HepG2 (cell line): ENCODE measurements around the gene RBM5. TPM values are rescaled to one million over a fixed set of nuclear protein-coding genes. Genes with fewer than 3 reads are reported as not detected.

Experiments used
- ETV6 ChIP-seq: sonication (generic); formaldehyde crosslinking; conservative IDR thresholded peaks from 2 replicates; pipeline ENCODE4 v1.4.0; 2020; ENCODE audit warnings: missing genetic modification reagents
- KLF15 ChIP-seq: sonication (generic); formaldehyde crosslinking; IDR thresholded peaks from 2 replicates; pipeline ENCODE4 v1.8.1; 2023; ENCODE audit warnings: borderline replicate concordance, mild to moderate bottlenecking, inconsistent platforms, missing genetic modification reagents, mixed read lengths
- MTA1 ChIP-seq: sonication (generic); formaldehyde crosslinking; IDR thresholded peaks from 2 replicates; pipeline ENCODE4 v1.4.0; 2020; ENCODE audit warnings: missing genetic modification reagents, mild to moderate bottlenecking, borderline replicate concordance
- MTF2 ChIP-seq: sonication (generic); formaldehyde crosslinking; IDR thresholded peaks from 2 replicates; pipeline ENCODE4 v1.5.0; 2020; ENCODE audit warnings: missing genetic modification reagents, borderline replicate concordance
- PRDM15 ChIP-seq: sonication (generic); formaldehyde crosslinking; IDR thresholded peaks from 2 replicates; pipeline ENCODE4 v1.4.0; 2020; ENCODE audit warnings: missing genetic modification reagents
- RBFOX2 ChIP-seq: fragments of 200-400 bp; formaldehyde crosslinking; IDR thresholded peaks from 2 replicates; pipeline ENCODE4 v1.6.1; 2017; ENCODE audit warnings: low read depth, mild to moderate bottlenecking, low read length
- TERF1 ChIP-seq: sonication (generic); formaldehyde crosslinking; IDR thresholded peaks from 2 replicates; pipeline ENCODE4 v1.8.0; 2022; ENCODE audit warnings: mild to moderate bottlenecking, missing genetic modification reagents, moderate library complexity
- TSC22D2 ChIP-seq: sonication (generic); formaldehyde crosslinking; IDR thresholded peaks from 2 replicates; pipeline ENCODE4 v1.5.1; 2020; ENCODE audit warnings: missing genetic modification reagents, mild to moderate bottlenecking, borderline replicate concordance
- XBP1 ChIP-seq: sonication (generic); formaldehyde crosslinking; IDR thresholded peaks from 2 replicates; pipeline ENCODE4 v1.5.0; 2020; ENCODE audit warnings: missing genetic modification reagents
- ZNF124 ChIP-seq: sonication (generic); formaldehyde crosslinking; IDR thresholded peaks from 2 replicates; pipeline ENCODE4 v1.4.0; 2020; ENCODE audit warnings: missing genetic modification reagents
- ZNF296 ChIP-seq: sonication (generic); formaldehyde crosslinking; conservative IDR thresholded peaks from 2 replicates; pipeline ENCODE4 v1.5.0; 2020; ENCODE audit warnings: mild to moderate bottlenecking, missing genetic modification reagents
- ZNF414 ChIP-seq: sonication (generic); formaldehyde crosslinking; IDR thresholded peaks from 2 replicates; pipeline ENCODE4 v1.5.0; 2020; ENCODE audit warnings: missing genetic modification reagents
- ZNF557 ChIP-seq: sonication (generic); formaldehyde crosslinking; IDR thresholded peaks from 2 replicates; pipeline ENCODE4 v1.4.0; 2020; ENCODE audit warnings: missing genetic modification reagents
- ZNF577 ChIP-seq: sonication (generic); formaldehyde crosslinking; IDR thresholded peaks from 2 replicates; pipeline ENCODE4 v1.4.0; 2020; ENCODE audit warnings: mild to moderate bottlenecking, low read depth, missing genetic modification reagents, borderline replicate concordance
- polyA plus RNA-seq, 8 experiments: library from polyadenylated mRNA; depleted of rRNA in 3 of 8; stranded (reverse) in 7 of 8; unstranded in 1 of 8; fragments of >200 nt; fragmentation: Illumina TruSeq in 4 of 8; extraction: Trizol in 4 of 8; gene quantifications; 2 replicates each; pipeline versions ENCODE4 v1.2.1 to v1.2.3, GENCODE V29; 2011 to 2016; ENCODE audit warnings: low read depth in 4 of 8, missing spikeins in 1 of 8, mixed read lengths in 1 of 8; ENCODE audit not compliant: insufficient read depth in 1 of 8
- total RNA-seq, 5 experiments: library from RNA; depleted of rRNA; stranded (reverse); fragments of >200 nt; fragmentation: Illumina TruSeq; extraction: Trizol; gene quantifications; 2 replicates each; pipeline ENCODE4 v1.2.3, GENCODE V29; 2016; ENCODE audit warnings: low read depth in 1 of 5
- TF ChIP-seq, protein P1 (sequence below): sonication (generic); formaldehyde crosslinking; conservative IDR thresholded peaks from 2 replicates; pipeline ENCODE4 v1.4.0; 2020; ENCODE audit warnings: missing genetic modification reagents
- TF ChIP-seq, protein P2 (sequence below): sonication (generic); formaldehyde crosslinking; IDR thresholded peaks from 2 replicates; pipeline ENCODE4 v1.5.0; 2020; ENCODE audit warnings: missing genetic modification reagents
- TF ChIP-seq, protein P3 (sequence below): sonication (generic); formaldehyde crosslinking; IDR thresholded peaks from 2 replicates; pipeline ENCODE4 v1.4.0; 2020; ENCODE audit warnings: missing genetic modification reagents

RBM5 gene
- total and polyA plus RNA-seq, 2 of the 13 experiments (the other 11 are each of a cell fraction or from before 2014, with no cell fraction given) = 106 to 204 TPM

- TF ChIP-seq, protein P1, sequence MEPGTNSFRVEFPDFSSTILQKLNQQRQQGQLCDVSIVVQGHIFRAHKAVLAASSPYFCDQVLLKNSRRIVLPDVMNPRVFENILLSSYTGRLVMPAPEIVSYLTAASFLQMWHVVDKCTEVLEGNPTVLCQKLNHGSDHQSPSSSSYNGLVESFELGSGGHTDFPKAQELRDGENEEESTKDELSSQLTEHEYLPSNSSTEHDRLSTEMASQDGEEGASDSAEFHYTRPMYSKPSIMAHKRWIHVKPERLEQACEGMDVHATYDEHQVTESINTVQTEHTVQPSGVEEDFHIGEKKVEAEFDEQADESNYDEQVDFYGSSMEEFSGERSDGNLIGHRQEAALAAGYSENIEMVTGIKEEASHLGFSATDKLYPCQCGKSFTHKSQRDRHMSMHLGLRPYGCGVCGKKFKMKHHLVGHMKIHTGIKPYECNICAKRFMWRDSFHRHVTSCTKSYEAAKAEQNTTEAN (CRISPR knock-in tag) = 0 out of 2 replicates have a peak, but pooled peaks have one; percentile 32
- no peak; the same call in 1 of the 2 replicates for TF ChIP-seq KLF15 (CRISPR knock-in tag)
- TF ChIP-seq ZNF557 (CRISPR knock-in tag) = no peak
- TF ChIP-seq ZNF414 (CRISPR knock-in tag) = peak; percentile 85; the same call in 1 of the 2 replicates
- TF ChIP-seq MTF2 (CRISPR knock-in tag) = no peak
- no peak for TF ChIP-seq TSC22D2
- TF ChIP-seq ZNF577 (CRISPR knock-in tag) = no peak
- no peak for TF ChIP-seq ZNF124 (CRISPR knock-in tag)
- TF ChIP-seq, protein P2, sequence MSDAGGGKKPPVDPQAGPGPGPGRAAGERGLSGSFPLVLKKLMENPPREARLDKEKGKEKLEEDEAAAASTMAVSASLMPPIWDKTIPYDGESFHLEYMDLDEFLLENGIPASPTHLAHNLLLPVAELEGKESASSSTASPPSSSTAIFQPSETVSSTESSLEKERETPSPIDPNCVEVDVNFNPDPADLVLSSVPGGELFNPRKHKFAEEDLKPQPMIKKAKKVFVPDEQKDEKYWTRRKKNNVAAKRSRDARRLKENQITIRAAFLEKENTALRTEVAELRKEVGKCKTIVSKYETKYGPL = no peak
- TF ChIP-seq RBFOX2 = peak; percentile 76
- TF ChIP-seq ZNF296 (CRISPR knock-in tag) = no peak
- TF ChIP-seq, protein P3, sequence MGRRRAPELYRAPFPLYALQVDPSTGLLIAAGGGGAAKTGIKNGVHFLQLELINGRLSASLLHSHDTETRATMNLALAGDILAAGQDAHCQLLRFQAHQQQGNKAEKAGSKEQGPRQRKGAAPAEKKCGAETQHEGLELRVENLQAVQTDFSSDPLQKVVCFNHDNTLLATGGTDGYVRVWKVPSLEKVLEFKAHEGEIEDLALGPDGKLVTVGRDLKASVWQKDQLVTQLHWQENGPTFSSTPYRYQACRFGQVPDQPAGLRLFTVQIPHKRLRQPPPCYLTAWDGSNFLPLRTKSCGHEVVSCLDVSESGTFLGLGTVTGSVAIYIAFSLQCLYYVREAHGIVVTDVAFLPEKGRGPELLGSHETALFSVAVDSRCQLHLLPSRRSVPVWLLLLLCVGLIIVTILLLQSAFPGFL (CRISPR knock-in tag) = no peak
- 0 out of 2 replicates have a peak, but pooled peaks have one; percentile 33 for TF ChIP-seq TERF1 (CRISPR knock-in tag)
- no peak; the same call in 1 of the 2 replicates for TF ChIP-seq PRDM15
- no peak for TF ChIP-seq ETV6 (CRISPR knock-in tag)
- TF ChIP-seq XBP1 = no peak
- no peak for TF ChIP-seq MTA1 (CRISPR knock-in tag)
Observed at GRCh38 chr3:50088725-50089608, at the start of gene RBM5 (continued).
